ENCODE results near the gene ITGB1BP2. TPM values are rescaled to one million over a fixed set of nuclear protein-coding genes. Genes with fewer than 3 reads are reported as not detected.
"Not testable (repeated sequence)": the region's sequence is repeated elsewhere in the genome, so short reads cannot be mapped to it uniquely, and the experiment has no call there.

The ITGB1BP2 gene
- total RNA-seq, 8 experiments from 2014 or later: 0.56 to 2.7 (median 1.2) TPM

- in situ Hi-C loops (cut with MboI; ENCODE audit: low pct_unique_long_range_greater_than_20kb in 2 of 9, low sequenced_read_pairs in 9 of 9, unreplicated experiment in 9 of 9): no loop called here
- peaks cover 7 to 14% of the 10 kb centered on the region in 2 donors for H3K4me1 ChIP-seq (replicated peaks in 1 of 2)
- ATAC-seq (replicated peaks in 6 of 8): peak; percentile 84 to 92 (median 88)
- 0 to 40% (median 0%) methylated on average over 2 to 11 of the region's 57 CpGs; no CpG with 5 or more reads in 7 of the 10 experiments for WGBS, 10 experiments
- peak within 1 kb of the TSS; percentile 97 for H3K27ac ChIP-seq
- peak within 1 kb of the TSS; percentile 62 to 89 (median 68) for H3K4me3 ChIP-seq
Observed at GRCh38 chrX:71283403-71284143, 18.0 kb upstream of the ITGB1BP2 start, which contains the start of gene NONO. Gene NONO, plus strand, starts transcription at chrX:71283635. Its CDS starts 7,003 bp downstream, at chrX:71290638.

GRCh38 chrX:71285929-71286328, 15.6 kb upstream of the ITGB1BP2 start:
- H3K4me1 ChIP-seq (replicated peaks in 1 of 2): peaks cover 7 to 14% of the 10 kb centered on the region in 2 donors
- no peak overlapping the region for H3K27ac ChIP-seq
- H3K4me3 ChIP-seq: peak overlapping the region; percentile 62 to 89 (median 68)
- in situ Hi-C loops (cut with MboI; ENCODE audit: low pct_unique_long_range_greater_than_20kb in 2 of 9, low sequenced_read_pairs in 9 of 9, unreplicated experiment in 9 of 9): no loop called here
- ATAC-seq (replicated peaks in 6 of 8): no peak

GRCh38 chrX:71291381-71291780, 10.2 kb upstream of the ITGB1BP2 start:
- H3K4me1 ChIP-seq (replicated peaks in 1 of 2): peaks cover 2 to 4% of the 10 kb centered on the region in 2 donors
- 60 to 100% (median 84%) methylated on average over 2 to 6 of the region's 6 CpGs; no CpG with 5 or more reads in 2 of the 10 experiments for WGBS, 10 experiments
- peak in 1 of 8 experiments; percentile 18 for ATAC-seq (replicated peaks in 6 of 8)
- H3K4me3 ChIP-seq: no peak overlapping the region
- in situ Hi-C loops (cut with MboI; ENCODE audit: low pct_unique_long_range_greater_than_20kb in 2 of 9, low sequenced_read_pairs in 9 of 9, unreplicated experiment in 9 of 9): no loop called here
- H3K27ac ChIP-seq: no peak overlapping the region

- no peak overlapping the region for H3K27ac ChIP-seq
- WGBS, 10 experiments: 0 to 100% (median 71%) methylated on average over 1 to 7 of the region's 7 CpGs; no CpG with 5 or more reads in 4 of the 10 experiments
- H3K4me3 ChIP-seq: no peak overlapping the region
- peak in 1 of 8 experiments; percentile 24 for ATAC-seq (replicated peaks in 6 of 8)
- H3K4me1 ChIP-seq (replicated peaks in 1 of 2): peaks cover 0 to 2% of the 10 kb centered on the region in 2 donors
- in situ Hi-C loops (cut with MboI; ENCODE audit: low pct_unique_long_range_greater_than_20kb in 2 of 9, low sequenced_read_pairs in 9 of 9, unreplicated experiment in 9 of 9): no loop called here
Observed at GRCh38 chrX:71292669-71293365, 8.7 kb upstream of the ITGB1BP2 start.

GRCh38 chrX:71296806-71297205, 4.7 kb upstream of the ITGB1BP2 start:
- no peak for ATAC-seq (replicated peaks in 6 of 8)
- no peak overlapping the region for H3K27ac ChIP-seq
- in situ Hi-C loops (cut with MboI; ENCODE audit: low pct_unique_long_range_greater_than_20kb in 2 of 9, low sequenced_read_pairs in 9 of 9, unreplicated experiment in 9 of 9): no loop called here

GRCh38 chrX:71298119-71298518, 3.4 kb upstream of the ITGB1BP2 start:
- no peak overlapping the region for H3K4me3 ChIP-seq
- H3K27ac ChIP-seq: no peak overlapping the region
- H3K4me1 ChIP-seq (replicated peaks in 1 of 2): no peaks in the 10 kb centered on the region
- WGBS, 10 experiments: 60 to 100% (median 88%) methylated on average over 1 to 3 of the region's 3 CpGs; no CpG with 5 or more reads in 6 of the 10 experiments
- in situ Hi-C loops (cut with MboI; ENCODE audit: low pct_unique_long_range_greater_than_20kb in 2 of 9, low sequenced_read_pairs in 9 of 9, unreplicated experiment in 9 of 9): no loop called here
- no peak for ATAC-seq (replicated peaks in 6 of 8)

More at GRCh38 chrX:71296806-71297205, 4.7 kb upstream of the ITGB1BP2 start:
- Histone ChIP-seq H3K4me1 (replicated peaks in 1 of 2) (no peaks in the 10 kb centered on the region), H3K4me3 (no peak overlapping the region)
- WGBS, 10 experiments: 65 to 100% methylated on average over 1 to 4 of the region's 6 CpGs; no CpG with 5 or more reads in 8 of the 10 experiments

- H3K4me1 ChIP-seq (replicated peaks in 1 of 2); H3K4me3 ChIP-seq; in situ Hi-C loops (cut with MboI; ENCODE audit: low pct_unique_long_range_greater_than_20kb in 2 of 9, low sequenced_read_pairs in 9 of 9, unreplicated experiment in 9 of 9); H3K27ac ChIP-seq: not testable (repeated sequence)
- peak in 5 of 8 experiments; percentile 23 to 96 (median 46) for ATAC-seq (replicated peaks in 6 of 8)
- WGBS, 10 experiments: 60% methylated on average over 5 of the region's 7 CpGs; no CpG with 5 or more reads in 9 of the 10 experiments
Observed at GRCh38 chrX:71300064-71300463, 1.5 kb upstream of the ITGB1BP2 start.

- H3K27ac ChIP-seq; H3K4me3 ChIP-seq; in situ Hi-C loops (cut with MboI; ENCODE audit: low pct_unique_long_range_greater_than_20kb in 2 of 9, low sequenced_read_pairs in 9 of 9, unreplicated experiment in 9 of 9); ATAC-seq (replicated peaks in 6 of 8); H3K4me1 ChIP-seq (replicated peaks in 1 of 2): not testable (repeated sequence)
- 39 to 93% (median 55%) methylated on average over 2 to 6 of the region's 7 CpGs; no CpG with 5 or more reads in 7 of the 10 experiments for WGBS, 10 experiments
Observed at GRCh38 chrX:71300495-71300894, 1.1 kb upstream of the ITGB1BP2 start.

GRCh38 chrX:71302461-71303213, 1.1 kb downstream of the ITGB1BP2 start:
- H3K27ac ChIP-seq: no peak overlapping the region
- in situ Hi-C loops (cut with MboI; ENCODE audit: low pct_unique_long_range_greater_than_20kb in 2 of 9, low sequenced_read_pairs in 9 of 9, unreplicated experiment in 9 of 9): no loop called here
- no peaks in the 10 kb centered on the region for H3K4me1 ChIP-seq (replicated peaks in 1 of 2)
- ATAC-seq (replicated peaks in 6 of 8): no peak
- WGBS, 10 experiments: 5 to 100% (median 57%) methylated on average over 1 to 4 of the region's 5 CpGs; no CpG with 5 or more reads in 5 of the 10 experiments
- no peak overlapping the region for H3K4me3 ChIP-seq

GRCh38 chrX:71304561-71304960, 3.0 kb downstream of the ITGB1BP2 start:
- no peak for ATAC-seq (replicated peaks in 6 of 8)
- Histone ChIP-seq H3K4me1 (replicated peaks in 1 of 2) (no peaks in the 10 kb centered on the region), H3K4me3 (no peak overlapping the region), H3K27ac (no peak overlapping the region)
- 17 to 100% (median 55%) methylated on average over 1 to 2 of the region's 2 CpGs; no CpG with 5 or more reads in 6 of the 10 experiments for WGBS, 10 experiments
- in situ Hi-C loops (cut with MboI; ENCODE audit: low pct_unique_long_range_greater_than_20kb in 2 of 9, low sequenced_read_pairs in 9 of 9, unreplicated experiment in 9 of 9): no loop called here

GRCh38 chrX:71315917-71316316, 14.4 kb downstream of the ITGB1BP2 start:
- in situ Hi-C loops (cut with MboI; ENCODE audit: low pct_unique_long_range_greater_than_20kb in 2 of 9, low sequenced_read_pairs in 9 of 9, unreplicated experiment in 9 of 9): no loop called here
- Histone ChIP-seq H3K27ac (no peak overlapping the region), H3K4me1 (replicated peaks in 1 of 2) (no peaks in the 10 kb centered on the region), H3K4me3 (no peak overlapping the region)
- peak in 1 of 8 experiments; percentile 60 for ATAC-seq (replicated peaks in 6 of 8)
- WGBS, 10 experiments: 60 to 100% (median 80%) methylated on average over 1 to 3 of the region's 7 CpGs; no CpG with 5 or more reads in 5 of the 10 experiments

- H3K4me3 ChIP-seq; H3K4me1 ChIP-seq (replicated peaks in 1 of 2); H3K27ac ChIP-seq; in situ Hi-C loops (cut with MboI; ENCODE audit: low pct_unique_long_range_greater_than_20kb in 2 of 9, low sequenced_read_pairs in 9 of 9, unreplicated experiment in 9 of 9): not testable (repeated sequence)
- peak in 1 of 8 experiments; percentile 8 for ATAC-seq (replicated peaks in 6 of 8)
- no CpG with 5 or more reads among the region's 1 CpG for WGBS, 10 experiments
Observed at GRCh38 chrX:71316959-71317358, 15.4 kb downstream of the ITGB1BP2 start.

All from motor neuron (in vitro differentiated cells).